NCI-H2227 (cell line): ENCODE data around the gene BCL3.
"Not testable (repeated sequence)": the region's sequence is repeated elsewhere in the genome, so short reads cannot be mapped to it uniquely, and the experiment has no call there.

Experiments used
- DNase-seq: peaks from one replicate; lab custom pipeline; 2025; ENCODE audit not compliant: unreplicated experiment; lab: John Stamatoyannopoulos, UW

The BCL3 gene

GRCh38 chr19:44757057-44757734 is 8.7 kb downstream of the BCL3 start:
- DNase-seq = peak; percentile 64

GRCh38 chr19:44757735-44758505 is 9.4 kb downstream of the BCL3 start:
- DNase-seq = peak; percentile 75

- DNase-seq = no peak
These were observed 10.1 kb downstream of the BCL3 start for GRCh38 chr19:44758596-44758995.

- no peak for DNase-seq
These were observed 10.7 kb downstream of the BCL3 start for GRCh38 chr19:44759083-44759804.

GRCh38 chr19:44762038-44762437 is 13.5 kb downstream of the BCL3 start:
- no peak for DNase-seq

- no peak for DNase-seq
These were observed 16.8 kb downstream of the BCL3 start for GRCh38 chr19:44765033-44765948.

- DNase-seq = no peak
These were observed 17.4 kb downstream of the BCL3 start for GRCh38 chr19:44765949-44766335.

GRCh38 chr19:44767295-44768180 is 19.0 kb downstream of the BCL3 start:
- DNase-seq = no peak

- peak; percentile 87 for DNase-seq
These were observed 22.2 kb downstream of the BCL3 start for GRCh38 chr19:44770550-44771257.

- peak; percentile 9 for DNase-seq
These were observed 23.6 kb downstream of the BCL3 start for GRCh38 chr19:44772144-44772543.

GRCh38 chr19:44772959-44773358 is 24.5 kb downstream of the BCL3 start:
- no peak for DNase-seq

- no peak for DNase-seq
These were observed 27.2 kb downstream of the BCL3 start for GRCh38 chr19:44775676-44776240.

GRCh38 chr19:44776402-44777096 is 28.0 kb downstream of the BCL3 start:
- DNase-seq = no peak

GRCh38 chr19:44777715-44778347 is 29.3 kb downstream of the BCL3 start, which contains the start of gene CBLC:
TSS of gene CBLC (plus strand) at chr19:44777890. CDS start at chr19:44777932, 42 bp downstream.
- DNase-seq = no peak

- DNase-seq = no peak
These were observed 30.6 kb downstream of the BCL3 start for GRCh38 chr19:44779150-44779549.

GRCh38 chr19:44781694-44782093 is 33.2 kb downstream of the BCL3 start:
- not testable (repeated sequence) for DNase-seq

GRCh38 chr19:44782729-44783128 is 34.2 kb downstream of the BCL3 start:
- DNase-seq = no peak

GRCh38 chr19:44783545-44783944 is 35.0 kb downstream of the BCL3 start:
- DNase-seq = no peak
